Sigmoid colon (tissue), 4 donors: ENCODE measurements around the gene EVL.

ENCODE experiments used
- EP300 ChIP-seq, 4 donors: sonication (generic); formaldehyde crosslinking; IDR thresholded peaks; one replicate each; pipeline ENCODE4 v1.6.1; 2017; ENCODE audit warnings: antibody characterized with exemption in 4 of 4
- POLR2A ChIP-seq, 2 donors: fragments of 450-650 bp; IDR thresholded peaks; one replicate each; pipeline ENCODE4 v1.6.1; 2016; ENCODE audit warnings: antibody characterized with exemption in 2 of 2, mild to moderate bottlenecking in 2 of 2, moderate library complexity in 2 of 2
- POLR2AphosphoS5 ChIP-seq, 4 donors: sonication (generic); formaldehyde crosslinking; IDR thresholded peaks; one replicate each; pipeline ENCODE4 v1.6.1; 2017; ENCODE audit warnings: antibody characterized with exemption in 4 of 4
- TF ChIP-seq, protein P1 (sequence below), 4 experiments: fragments of 450-650 bp in 3 of 4; fragments of 200-600 bp in 1 of 4; IDR thresholded peaks; one replicate each; pipeline ENCODE4 v1.5.1; 2016 to 2019; ENCODE audit warnings: antibody characterized with exemption in 4 of 4, mild to moderate bottlenecking in 3 of 4, moderate library complexity in 2 of 4

DNA sequence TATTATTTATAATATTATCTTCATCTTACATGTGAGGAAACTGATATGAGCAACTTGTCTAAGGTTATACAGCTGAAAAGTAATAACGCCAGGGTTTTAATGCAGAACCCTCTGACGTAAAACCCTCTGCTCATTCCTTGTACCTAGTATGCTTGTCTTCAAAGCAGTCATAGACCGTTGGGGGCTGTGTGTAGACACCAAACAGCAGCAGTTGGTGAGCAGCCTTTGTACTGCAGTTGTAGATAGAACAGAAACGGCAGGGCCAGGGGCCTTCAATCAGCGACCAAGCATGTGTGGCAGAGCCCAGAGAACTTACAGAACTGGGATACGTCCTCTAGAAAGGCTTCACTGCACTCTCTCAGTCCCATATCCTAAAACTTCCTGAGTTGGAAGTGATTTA, 28.1 kb downstream of the EVL start:
- TF ChIP-seq POLR2A (IDR thresholded peaks at IDR 0.05) (no peak), EP300 (IDR thresholded peaks at IDR 0.05) (no peak), POLR2AphosphoS5 (IDR thresholded peaks at IDR 0.05) (no peak)
- TF ChIP-seq, protein P1, sequence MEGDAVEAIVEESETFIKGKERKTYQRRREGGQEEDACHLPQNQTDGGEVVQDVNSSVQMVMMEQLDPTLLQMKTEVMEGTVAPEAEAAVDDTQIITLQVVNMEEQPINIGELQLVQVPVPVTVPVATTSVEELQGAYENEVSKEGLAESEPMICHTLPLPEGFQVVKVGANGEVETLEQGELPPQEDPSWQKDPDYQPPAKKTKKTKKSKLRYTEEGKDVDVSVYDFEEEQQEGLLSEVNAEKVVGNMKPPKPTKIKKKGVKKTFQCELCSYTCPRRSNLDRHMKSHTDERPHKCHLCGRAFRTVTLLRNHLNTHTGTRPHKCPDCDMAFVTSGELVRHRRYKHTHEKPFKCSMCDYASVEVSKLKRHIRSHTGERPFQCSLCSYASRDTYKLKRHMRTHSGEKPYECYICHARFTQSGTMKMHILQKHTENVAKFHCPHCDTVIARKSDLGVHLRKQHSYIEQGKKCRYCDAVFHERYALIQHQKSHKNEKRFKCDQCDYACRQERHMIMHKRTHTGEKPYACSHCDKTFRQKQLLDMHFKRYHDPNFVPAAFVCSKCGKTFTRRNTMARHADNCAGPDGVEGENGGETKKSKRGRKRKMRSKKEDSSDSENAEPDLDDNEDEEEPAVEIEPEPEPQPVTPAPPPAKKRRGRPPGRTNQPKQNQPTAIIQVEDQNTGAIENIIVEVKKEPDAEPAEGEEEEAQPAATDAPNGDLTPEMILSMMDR (IDR thresholded peaks at IDR 0.05), result no peak
